B cell (primary cell): ENCODE data around the gene TBCD.

ENCODE experiments used
- CTCF ChIP-seq: fragments of 200-600 bp; IDR thresholded peaks from one replicate; pipeline ENCODE4 v1.8.0; 2022; ENCODE audit warnings: antibody characterized with exemption, mild to moderate bottlenecking
- EZH2 ChIP-seq: IDR thresholded peaks from 2 replicates; pipeline ENCODE4 v1.6.1; 2012; ENCODE audit warnings: borderline replicate concordance, low read depth, mild to moderate bottlenecking, moderate library complexity, low read length; ENCODE audit not compliant: insufficient read depth, poor library complexity, severe bottlenecking

GRCh38 chr17:82716203-82717010 lies 35.5 kb upstream of the TBCD start, which contains the start of gene FN3KRP:
- TF ChIP-seq CTCF (no peak), EZH2 (no peak)
